ENCODE results near the gene KDM4C.

GRCh38 chr9:7171396-7172153 is 413.8 kb downstream of the KDM4C start:
- TF ChIP-seq CEBPB (IDR thresholded peaks at IDR 0.05; ENCODE audit: low read depth, low read length), result no peak
- TF ChIP-seq, protein P1, sequence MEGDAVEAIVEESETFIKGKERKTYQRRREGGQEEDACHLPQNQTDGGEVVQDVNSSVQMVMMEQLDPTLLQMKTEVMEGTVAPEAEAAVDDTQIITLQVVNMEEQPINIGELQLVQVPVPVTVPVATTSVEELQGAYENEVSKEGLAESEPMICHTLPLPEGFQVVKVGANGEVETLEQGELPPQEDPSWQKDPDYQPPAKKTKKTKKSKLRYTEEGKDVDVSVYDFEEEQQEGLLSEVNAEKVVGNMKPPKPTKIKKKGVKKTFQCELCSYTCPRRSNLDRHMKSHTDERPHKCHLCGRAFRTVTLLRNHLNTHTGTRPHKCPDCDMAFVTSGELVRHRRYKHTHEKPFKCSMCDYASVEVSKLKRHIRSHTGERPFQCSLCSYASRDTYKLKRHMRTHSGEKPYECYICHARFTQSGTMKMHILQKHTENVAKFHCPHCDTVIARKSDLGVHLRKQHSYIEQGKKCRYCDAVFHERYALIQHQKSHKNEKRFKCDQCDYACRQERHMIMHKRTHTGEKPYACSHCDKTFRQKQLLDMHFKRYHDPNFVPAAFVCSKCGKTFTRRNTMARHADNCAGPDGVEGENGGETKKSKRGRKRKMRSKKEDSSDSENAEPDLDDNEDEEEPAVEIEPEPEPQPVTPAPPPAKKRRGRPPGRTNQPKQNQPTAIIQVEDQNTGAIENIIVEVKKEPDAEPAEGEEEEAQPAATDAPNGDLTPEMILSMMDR (conservative IDR thresholded peaks at IDR 0.05; ENCODE audit: low read depth, low read length), result no peak
- TF ChIP-seq POLR2A (IDR thresholded peaks at IDR 0.05; ENCODE audit: low read depth, low read length), result no peak
- no peak for TF ChIP-seq SMC3 (IDR thresholded peaks at IDR 0.05; ENCODE audit: low read depth, low read length)
- no peak for TF ChIP-seq MXI1 (IDR thresholded peaks at IDR 0.05; ENCODE audit: borderline replicate concordance, low read depth, low read length)
- no peak for TF ChIP-seq FOS (IDR thresholded peaks at IDR 0.05; ENCODE audit: low read depth, low read length)
- no peak for TF ChIP-seq NFE2L2 (IDR thresholded peaks at IDR 0.05; ENCODE audit: low read depth, low read length)
- TF ChIP-seq ELK1 (IDR thresholded peaks at IDR 0.05; ENCODE audit: borderline replicate concordance, low read depth, low read length), result no peak
- no peak for TF ChIP-seq MAZ (IDR thresholded peaks at IDR 0.05; ENCODE audit: borderline replicate concordance, low read depth, low read length)
- TF ChIP-seq MAFK (IDR thresholded peaks at IDR 0.05; ENCODE audit: low read depth, low read length), result no peak
- no peak for TF ChIP-seq RAD21 (IDR thresholded peaks at IDR 0.05; ENCODE audit: low read length)
